Hepatocyte (in vitro differentiated cells): ENCODE results near the gene FILIP1L. TPM values are rescaled to one million over a fixed set of nuclear protein-coding genes. Genes with fewer than 3 reads are reported as not detected.

Experiments
- DNase-seq: peaks from one replicate; pipeline ENCODE4 v3.0.0-alpha.2; 2016; ENCODE audit warnings: low spot score
- H2AFZ ChIP-seq: fragments of 200-600 bp; sonication (generic); 2 replicates; pipeline ENCODE4 v1.6.0; 2016; ENCODE audit warnings: antibody characterized with exemption, mild to moderate bottlenecking
- H3K27ac ChIP-seq: fragments of 200-600 bp; sonication (generic); 2 replicates; pipeline ENCODE4 v1.5.1; 2016; ENCODE audit warnings: mild to moderate bottlenecking
- H3K27me3 ChIP-seq: fragments of 200-600 bp; sonication (generic); 2 replicates; pipeline ENCODE4 v1.6.1; 2016
- H3K36me3 ChIP-seq: fragments of 200-600 bp; sonication (generic); replicated peaks from 2 replicates; pipeline ENCODE4 v1.5.1; 2016; ENCODE audit warnings: low read depth; ENCODE audit not compliant: insufficient read depth
- H3K4me1 ChIP-seq: fragments of 200-600 bp; sonication (generic); 2 replicates; pipeline ENCODE4 v1.5.1; 2016; ENCODE audit warnings: mild to moderate bottlenecking, moderate library complexity; ENCODE audit not compliant: insufficient read depth
- H3K4me2 ChIP-seq: fragments of 200-600 bp; sonication (generic); 2 replicates; pipeline ENCODE4 v1.6.0; 2016
- H3K4me3 ChIP-seq: fragments of 200-600 bp; sonication (generic); 2 replicates; pipeline ENCODE4 v1.5.1; 2016; ENCODE audit warnings: mild to moderate bottlenecking
- H3K79me2 ChIP-seq: fragments of 200-600 bp; sonication (generic); 2 replicates; pipeline ENCODE4 v1.6.0; 2017; ENCODE audit warnings: mild to moderate bottlenecking
- H3K9me2 ChIP-seq: fragments of 200-600 bp; sonication (generic); replicated peaks from 2 replicates; pipeline ENCODE4 v1.6.0; 2017; ENCODE audit warnings: mild to moderate bottlenecking; ENCODE audit not compliant: insufficient read depth
- H3K9me3 ChIP-seq: fragments of 200-600 bp; sonication (generic); 2 replicates; pipeline ENCODE4 v1.5.1; 2016; ENCODE audit warnings: low read depth, mild to moderate bottlenecking
- H4K20me1 ChIP-seq: fragments of 200-600 bp; sonication (generic); 2 replicates; pipeline ENCODE4 v1.6.0; 2016; ENCODE audit warnings: mild to moderate bottlenecking; ENCODE audit not compliant: insufficient read depth, poor library complexity, severe bottlenecking
- EZH2 ChIP-seq: fragments of 200-600 bp; sonication (generic); IDR thresholded peaks from 2 replicates; pipeline ENCODE4 v1.6.1; 2016; ENCODE audit warnings: antibody characterized with exemption, mild to moderate bottlenecking, borderline replicate concordance
- EZH2phosphoT487 ChIP-seq: fragments of 200-600 bp; sonication (generic); IDR thresholded peaks from one replicate; pipeline ENCODE4 v1.6.1; 2018; ENCODE audit warnings: antibody characterized with exemption, mild to moderate bottlenecking, low read depth, moderate library complexity; ENCODE audit not compliant: unreplicated experiment, severe bottlenecking
- WGBS: methylation state at CpG from one replicate; pipeline ENCODE4 v1.1.6; 2016; ENCODE audit warnings: low lambda C conversion rate; ENCODE audit errors: missing lambda C conversion rate; 5-methylcytosine and 5-hydroxymethylcytosine counted together
- polyA plus RNA-seq: library from polyadenylated mRNA; unstranded; fragments of >200 nt; fragmentation: Nextera tagmentation; extraction: Ambion mirVana; gene quantifications from 2 replicates; pipeline ENCODE4 v1.2.1, GENCODE V29; 2016
- total RNA-seq: library from RNA; depleted of rRNA; stranded (reverse); fragments of >200 nt; gene quantifications from 2 replicates; pipeline ENCODE4 v1.2.3, GENCODE V29; 2014
- TF ChIP-seq, protein P1 (sequence below): fragments of 200-600 bp; sonication (generic); IDR thresholded peaks from 2 replicates; pipeline ENCODE4 v1.5.1; 2016; ENCODE audit warnings: antibody characterized with exemption, mild to moderate bottlenecking; ENCODE audit not compliant: poor library complexity

Gene FILIP1L
- total RNA-seq, result 48.2 and 54.9 TPM in 2 replicates
- 40.5 and 49.4 TPM in 2 replicates for polyA plus RNA-seq

DNA sequence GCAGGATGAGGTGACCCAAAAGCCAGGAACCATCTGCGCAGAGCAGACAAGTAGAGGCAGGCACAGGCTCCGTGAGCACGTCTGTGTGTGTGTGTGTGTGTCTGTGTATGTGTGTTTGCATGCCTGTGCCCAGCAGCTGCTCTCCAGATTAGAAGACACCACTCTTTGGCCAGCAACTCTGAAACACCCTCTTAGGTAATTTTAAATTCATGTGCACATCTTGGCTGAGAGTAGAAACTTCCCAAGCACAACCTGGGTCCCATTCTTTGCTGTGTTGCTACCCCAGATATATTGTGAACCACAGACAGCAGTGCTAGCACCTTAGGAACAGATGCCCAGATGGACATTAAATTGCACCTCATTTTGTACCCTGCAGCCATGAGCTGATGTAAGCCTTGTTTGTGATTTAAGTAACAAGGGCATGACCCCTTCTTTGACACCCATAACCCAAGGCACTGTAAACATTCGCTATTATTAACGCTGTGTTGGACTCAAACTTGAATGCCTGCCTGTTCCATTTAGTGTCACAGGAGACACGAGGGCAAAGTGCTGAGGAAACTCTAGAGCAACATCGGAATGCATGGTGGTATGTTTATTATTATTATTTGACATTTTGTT lies at the start of gene FILIP1L:
FILIP1L (minus strand) TSS at position 89 of the 618 bp plus-strand sequence.
- TF ChIP-seq EZH2phosphoT487 (no peak), EZH2 (no peak)
- TF ChIP-seq, protein P1, sequence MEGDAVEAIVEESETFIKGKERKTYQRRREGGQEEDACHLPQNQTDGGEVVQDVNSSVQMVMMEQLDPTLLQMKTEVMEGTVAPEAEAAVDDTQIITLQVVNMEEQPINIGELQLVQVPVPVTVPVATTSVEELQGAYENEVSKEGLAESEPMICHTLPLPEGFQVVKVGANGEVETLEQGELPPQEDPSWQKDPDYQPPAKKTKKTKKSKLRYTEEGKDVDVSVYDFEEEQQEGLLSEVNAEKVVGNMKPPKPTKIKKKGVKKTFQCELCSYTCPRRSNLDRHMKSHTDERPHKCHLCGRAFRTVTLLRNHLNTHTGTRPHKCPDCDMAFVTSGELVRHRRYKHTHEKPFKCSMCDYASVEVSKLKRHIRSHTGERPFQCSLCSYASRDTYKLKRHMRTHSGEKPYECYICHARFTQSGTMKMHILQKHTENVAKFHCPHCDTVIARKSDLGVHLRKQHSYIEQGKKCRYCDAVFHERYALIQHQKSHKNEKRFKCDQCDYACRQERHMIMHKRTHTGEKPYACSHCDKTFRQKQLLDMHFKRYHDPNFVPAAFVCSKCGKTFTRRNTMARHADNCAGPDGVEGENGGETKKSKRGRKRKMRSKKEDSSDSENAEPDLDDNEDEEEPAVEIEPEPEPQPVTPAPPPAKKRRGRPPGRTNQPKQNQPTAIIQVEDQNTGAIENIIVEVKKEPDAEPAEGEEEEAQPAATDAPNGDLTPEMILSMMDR, result no peak
- Histone ChIP-seq H3K27ac (no peak within 1 kb of the TSS), H3K27me3 (no peaks in the 10 kb centered on the region), H3K4me2 (no peak within 1 kb of the TSS), H3K36me3 (no peaks in the 10 kb centered on the region), H3K9me2 (no peaks in the 10 kb centered on the region), H2AFZ (no peak within 1 kb of the TSS), H3K79me2 (no peaks in the 10 kb centered on the region), H3K4me3 (no peak within 1 kb of the TSS), H4K20me1 (no peaks in the 10 kb centered on the region), H3K9me3 (no peaks in the 10 kb centered on the region), H3K4me1 (no peaks in the 10 kb centered on the region)
- DNase-seq, result no peak
- WGBS, result 67% methylated on average over 7 of the region's 7 CpGs

GRCh38 chr3:100163787-100164186 lies 49.5 kb upstream of the FILIP1L start:
- TF ChIP-seq EZH2, result no peak
- Histone ChIP-seq H3K27ac (peak overlapping the region; percentile 72), H3K4me1 (peaks cover 30% of the 10 kb centered on the region), H3K4me2 (no peak overlapping the region), H2AFZ (peak overlapping the region; percentile 31), H3K4me3 (no peak overlapping the region), H3K27me3 (no peaks in the 10 kb centered on the region), H4K20me1 (no peaks in the 10 kb centered on the region), H3K9me3 (no peaks in the 10 kb centered on the region), H3K36me3 (no peaks in the 10 kb centered on the region), H3K9me2 (no peaks in the 10 kb centered on the region), H3K79me2 (no peaks in the 10 kb centered on the region)
- DNase-seq, result no peak
- 63% methylated on average over 2 of the region's 2 CpGs for WGBS

DNA sequence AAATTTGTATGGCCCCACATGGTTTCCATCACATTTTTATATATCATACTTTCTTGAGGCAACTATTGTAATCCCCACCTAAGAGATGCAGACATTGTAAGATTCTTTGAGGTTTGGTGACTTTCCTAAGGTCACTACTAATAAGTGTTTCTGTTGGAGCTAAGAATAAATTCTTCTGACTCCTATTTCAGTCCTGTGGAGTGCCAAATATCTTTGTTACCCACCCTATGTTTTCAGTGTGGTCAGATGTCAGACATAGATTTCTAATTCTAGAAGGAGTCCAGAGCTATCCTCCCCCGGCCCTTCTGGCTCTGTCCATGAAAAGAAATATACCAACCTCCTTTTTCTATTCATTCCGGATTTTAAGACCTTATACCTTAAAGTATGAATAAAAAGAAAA lies 46.2 kb upstream of the FILIP1L start:
- 100% methylated on average over 2 of the region's 2 CpGs for WGBS
- DNase-seq, result no peak
- Histone ChIP-seq H4K20me1 (no peaks in the 10 kb centered on the region), H3K27me3 (no peaks in the 10 kb centered on the region), H3K4me2 (no peak overlapping the region), H3K4me1 (peaks cover 29% of the 10 kb centered on the region), H2AFZ (no peak overlapping the region), H3K27ac (peak overlapping the region; percentile 37), H3K9me3 (peaks cover 4% of the 10 kb centered on the region), H3K4me3 (no peak overlapping the region), H3K36me3 (no peaks in the 10 kb centered on the region), H3K79me2 (no peaks in the 10 kb centered on the region), H3K9me2 (no peaks in the 10 kb centered on the region)
- TF ChIP-seq, protein P1, result no peak
- TF ChIP-seq EZH2phosphoT487, result no peak
- no peak for TF ChIP-seq EZH2

DNA sequence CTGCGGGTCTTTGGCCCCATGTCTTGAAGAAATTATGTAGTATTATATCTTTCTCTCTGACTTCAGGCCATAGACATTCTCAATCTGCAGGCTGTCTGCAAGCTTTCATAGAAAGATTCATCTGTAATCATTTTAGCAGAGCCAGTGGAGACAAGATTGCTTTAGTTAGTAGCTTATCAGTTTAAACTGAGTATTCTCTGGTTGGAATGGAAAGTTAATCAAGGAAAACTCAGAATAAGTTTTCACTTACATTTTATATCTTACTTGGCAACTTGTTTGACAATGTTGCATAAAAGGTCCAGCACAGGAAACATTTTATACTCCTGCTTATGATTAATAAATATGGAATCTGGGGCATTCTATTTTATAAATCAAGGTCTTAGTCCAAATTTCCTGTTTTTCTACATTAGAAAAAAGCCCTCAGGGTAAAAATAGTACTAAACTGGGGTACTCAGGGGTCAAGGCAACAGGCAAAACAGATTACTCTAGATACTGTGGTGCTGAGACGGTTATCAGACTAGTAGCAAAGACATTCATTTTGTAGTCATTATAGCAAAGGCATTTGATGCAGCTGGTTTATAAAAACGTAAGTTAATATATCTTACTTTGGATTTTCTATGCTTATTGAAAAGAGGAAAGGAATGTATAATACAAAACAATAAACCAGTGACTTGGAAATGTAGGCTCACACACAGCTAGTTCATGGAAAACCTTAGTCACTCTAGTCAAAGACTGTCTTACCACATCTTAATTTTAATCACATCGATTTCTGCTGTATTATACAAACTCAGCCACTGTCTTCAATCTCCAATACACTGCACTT lies 45.2 kb upstream of the FILIP1L start:
- no peak overlapping the region for H2AFZ ChIP-seq
- H3K27ac ChIP-seq, result peak overlapping the region; percentile 37

More for the DNA sequence above, 45.2 kb upstream of the FILIP1L start:
- DNase-seq, result no peak
- Histone ChIP-seq H3K79me2 (no peaks in the 10 kb centered on the region), H4K20me1 (no peaks in the 10 kb centered on the region), H3K9me2 (no peaks in the 10 kb centered on the region), H3K4me1 (peaks cover 29% of the 10 kb centered on the region), H3K4me3 (no peak overlapping the region), H3K4me2 (peak overlapping the region; percentile 1), H3K9me3 (peaks cover 6% of the 10 kb centered on the region), H3K36me3 (no peaks in the 10 kb centered on the region), H3K27me3 (no peaks in the 10 kb centered on the region)
- WGBS, result 75% methylated on average over 4 of the region's 4 CpGs
- TF ChIP-seq, protein P1, result no peak
- TF ChIP-seq EZH2phosphoT487, result no peak
- TF ChIP-seq EZH2, result no peak
